Measurements from ENCODE around the gene MMP26. TPM values are rescaled to one million over a fixed set of nuclear protein-coding genes. Genes with fewer than 3 reads are reported as not detected.

The MMP26 gene
- total RNA-seq, 1 experiment from 2014 or later, result not detected

DNA sequence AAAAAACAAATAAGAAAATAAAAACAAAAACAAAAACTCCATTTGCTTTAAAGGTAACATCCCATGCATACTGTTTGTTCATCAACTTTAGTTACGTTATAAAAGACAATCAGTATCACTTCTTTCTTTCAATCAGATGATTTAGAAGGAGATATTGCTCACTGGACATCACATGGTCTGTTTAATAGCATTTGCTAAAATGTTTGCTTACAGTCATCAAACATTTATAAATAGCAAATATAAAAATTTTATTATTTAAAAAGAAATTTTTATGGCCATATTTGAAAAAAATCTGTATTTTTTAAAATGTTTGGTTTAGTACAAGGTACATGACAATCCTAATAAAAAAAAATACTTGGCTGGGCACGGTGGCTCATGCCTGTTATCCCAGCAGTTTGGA, 22.6 kb downstream of the MMP26 start:
- no peaks in the 10 kb centered on the region for H3K4me1 ChIP-seq (replicated peaks; ENCODE audit: insufficient read depth)
- H3K4me3 ChIP-seq, result no peak overlapping the region
- BruUV-seq (replicated peaks), result no TSS peak
- no peak overlapping the region for H2AFZ ChIP-seq
- DNase-seq, result no peak
- H3K79me2 ChIP-seq (ENCODE audit: low read depth), result no peaks in the 10 kb centered on the region
- no peaks in the 10 kb centered on the region for H4K20me1 ChIP-seq (ENCODE audit: insufficient read depth)
- 0 out of 2 replicates have a peak, but pooled peaks cover 5% of the 10 kb centered on the region for H3K27me3 ChIP-seq (ENCODE audit: insufficient read depth, low read depth)
- no peak overlapping the region for H3K4me2 ChIP-seq
- TF ChIP-seq EZH2 (IDR thresholded peaks at IDR 0.05; ENCODE audit: low read depth), result no peak
- TF ChIP-seq, protein P1, sequence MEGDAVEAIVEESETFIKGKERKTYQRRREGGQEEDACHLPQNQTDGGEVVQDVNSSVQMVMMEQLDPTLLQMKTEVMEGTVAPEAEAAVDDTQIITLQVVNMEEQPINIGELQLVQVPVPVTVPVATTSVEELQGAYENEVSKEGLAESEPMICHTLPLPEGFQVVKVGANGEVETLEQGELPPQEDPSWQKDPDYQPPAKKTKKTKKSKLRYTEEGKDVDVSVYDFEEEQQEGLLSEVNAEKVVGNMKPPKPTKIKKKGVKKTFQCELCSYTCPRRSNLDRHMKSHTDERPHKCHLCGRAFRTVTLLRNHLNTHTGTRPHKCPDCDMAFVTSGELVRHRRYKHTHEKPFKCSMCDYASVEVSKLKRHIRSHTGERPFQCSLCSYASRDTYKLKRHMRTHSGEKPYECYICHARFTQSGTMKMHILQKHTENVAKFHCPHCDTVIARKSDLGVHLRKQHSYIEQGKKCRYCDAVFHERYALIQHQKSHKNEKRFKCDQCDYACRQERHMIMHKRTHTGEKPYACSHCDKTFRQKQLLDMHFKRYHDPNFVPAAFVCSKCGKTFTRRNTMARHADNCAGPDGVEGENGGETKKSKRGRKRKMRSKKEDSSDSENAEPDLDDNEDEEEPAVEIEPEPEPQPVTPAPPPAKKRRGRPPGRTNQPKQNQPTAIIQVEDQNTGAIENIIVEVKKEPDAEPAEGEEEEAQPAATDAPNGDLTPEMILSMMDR (conservative IDR thresholded peaks at IDR 0.05), result no peak
- ChIA-PET POLR2A (ENCODE audit: unreplicated experiment) (no interaction called here), CTCF (no interaction called here)
- H3K9me3 ChIP-seq (ENCODE audit: insufficient read depth, low read depth), result no peaks in the 10 kb centered on the region
- no peaks in the 10 kb centered on the region for H3K36me3 ChIP-seq (ENCODE audit: low read depth)
- no peaks in the 10 kb centered on the region for H3F3A ChIP-seq (ENCODE audit: insufficient read depth, low read depth)
- no peaks in the 10 kb centered on the region for H3K9me2 ChIP-seq (ENCODE audit: insufficient read depth)
- no peak overlapping the region for H3K27ac ChIP-seq
- intact Hi-C loops (cut with micrococcal nuclease; ENCODE audit: unreplicated experiment), result no loop called here

DNA sequence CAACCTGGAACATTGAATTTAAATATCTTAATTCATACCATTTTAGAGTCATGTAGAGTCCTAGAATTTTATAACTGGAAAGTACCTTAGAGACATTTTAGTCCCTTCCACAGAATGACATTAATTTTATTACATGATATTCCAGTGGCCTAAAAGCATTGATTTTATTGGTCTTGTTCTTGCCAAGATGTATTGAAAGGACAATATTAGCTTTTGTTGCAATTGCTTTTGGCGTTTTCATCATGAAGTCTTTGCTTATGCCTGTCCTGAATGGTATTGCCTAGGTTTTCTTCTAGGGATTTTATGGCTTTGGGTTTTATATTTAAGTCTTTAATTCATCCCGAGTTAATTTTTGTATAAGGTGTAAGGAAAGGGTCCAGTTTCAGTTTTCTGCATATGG, 36.2 kb downstream of the MMP26 start:
- BruUV-seq (replicated peaks), result no TSS peak
- no peak overlapping the region for H3K4me3 ChIP-seq
- no peaks in the 10 kb centered on the region for H3K79me2 ChIP-seq (ENCODE audit: low read depth)
- ChIA-PET POLR2A (ENCODE audit: unreplicated experiment) (no interaction called here), CTCF (no interaction called here)
- no peak for DNase-seq
- TF ChIP-seq, protein P1 (conservative IDR thresholded peaks at IDR 0.05), result no peak
- TF ChIP-seq EZH2 (IDR thresholded peaks at IDR 0.05; ENCODE audit: low read depth), result no peak
- no peaks in the 10 kb centered on the region for H3K9me2 ChIP-seq (ENCODE audit: insufficient read depth)
- H3K36me3 ChIP-seq (ENCODE audit: low read depth), result no peaks in the 10 kb centered on the region
- intact Hi-C loops (cut with micrococcal nuclease; ENCODE audit: unreplicated experiment), result no loop called here
- no peaks in the 10 kb centered on the region; the same call in 1 of the 2 replicates for H3K27me3 ChIP-seq (ENCODE audit: insufficient read depth, low read depth)
- H3K4me2 ChIP-seq, result no peak overlapping the region
- H2AFZ ChIP-seq, result no peak overlapping the region
- H3K9me3 ChIP-seq (ENCODE audit: insufficient read depth, low read depth), result no peaks in the 10 kb centered on the region
- H3F3A ChIP-seq (ENCODE audit: insufficient read depth, low read depth), result no peaks in the 10 kb centered on the region
- no peaks in the 10 kb centered on the region for H4K20me1 ChIP-seq (ENCODE audit: insufficient read depth)
- no peak overlapping the region for H3K27ac ChIP-seq
- H3K4me1 ChIP-seq (replicated peaks; ENCODE audit: insufficient read depth), result no peaks in the 10 kb centered on the region

DNA sequence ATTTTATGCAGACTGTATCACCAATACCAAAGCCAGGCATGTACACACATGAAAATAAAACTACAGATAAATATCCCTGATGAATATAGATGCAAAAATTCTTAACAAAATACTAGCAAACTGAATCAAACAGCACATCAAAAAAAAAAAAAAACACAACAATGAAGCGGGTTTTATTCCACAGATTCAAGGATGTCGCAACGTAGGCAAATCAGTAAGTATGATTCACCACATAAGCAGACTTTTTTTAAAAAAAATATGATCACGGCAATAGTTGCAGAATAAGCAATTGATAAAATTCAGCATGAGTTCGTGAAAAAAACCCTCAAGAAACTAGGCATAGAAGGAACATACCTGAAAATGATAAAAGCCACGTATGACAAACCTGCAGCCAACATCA, 43.9 kb downstream of the MMP26 start:
- Histone ChIP-seq H3K4me3 (no peak overlapping the region), H3K4me1 (replicated peaks; ENCODE audit: insufficient read depth) (no peaks in the 10 kb centered on the region), H4K20me1 (ENCODE audit: insufficient read depth) (no peaks in the 10 kb centered on the region), H3K9me2 (ENCODE audit: insufficient read depth) (no peaks in the 10 kb centered on the region), H3K27me3 (ENCODE audit: insufficient read depth, low read depth) (no peaks in the 10 kb centered on the region), H3F3A (ENCODE audit: insufficient read depth, low read depth) (no peaks in the 10 kb centered on the region), H3K4me2 (no peak overlapping the region), H2AFZ (no peak overlapping the region), H3K36me3 (ENCODE audit: low read depth) (no peaks in the 10 kb centered on the region), H3K79me2 (ENCODE audit: low read depth) (no peaks in the 10 kb centered on the region), H3K9me3 (ENCODE audit: insufficient read depth, low read depth) (no peaks in the 10 kb centered on the region), H3K27ac (no peak overlapping the region)
- TF ChIP-seq, protein P1 (conservative IDR thresholded peaks at IDR 0.05), result no peak
- no peak for TF ChIP-seq EZH2 (IDR thresholded peaks at IDR 0.05; ENCODE audit: low read depth)
- no TSS peak for BruUV-seq (replicated peaks)
- no peak for DNase-seq
- CTCF ChIA-PET, result no interaction called here
- intact Hi-C loops (cut with micrococcal nuclease; ENCODE audit: unreplicated experiment), result no loop called here
- POLR2A ChIA-PET (ENCODE audit: unreplicated experiment), result no interaction called here

Data from PC-9 (cell line).